GM21381 (cell line): ENCODE measurements around the gene PROS1.
"Not testable (repeated sequence)": the region's sequence is repeated elsewhere in the genome, so short reads cannot be mapped to it uniquely, and the experiment has no call there.

ENCODE experiments used
- ATAC-seq: cut with Tn5 transposase; IDR thresholded peaks from one replicate; pipeline ENCODE4 v1.9.1; 2021; ENCODE audit warnings: mild to moderate bottlenecking, moderate library complexity; ENCODE audit not compliant: unreplicated experiment

PROS1 gene

DNA sequence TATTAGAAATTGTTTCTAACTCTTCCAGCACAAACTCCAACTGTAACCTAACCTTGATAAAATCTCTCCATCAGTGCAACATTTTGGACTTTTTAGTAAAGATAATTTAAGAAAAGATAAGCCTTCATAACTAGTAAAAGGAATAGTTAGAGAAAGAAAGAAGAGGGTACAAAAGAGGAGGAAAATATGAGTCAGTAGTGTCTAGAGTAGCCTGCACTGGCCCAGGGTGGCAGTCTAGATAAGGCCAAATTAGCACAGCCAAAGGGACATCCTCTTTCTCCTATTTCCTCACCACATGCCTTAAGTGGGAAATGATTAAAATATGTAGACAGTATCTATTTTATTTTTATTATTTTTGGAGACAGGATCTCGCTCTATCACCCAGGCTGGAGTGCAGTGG is 3.7 kb downstream of the PROS1 start:
- ATAC-seq = no peak

DNA sequence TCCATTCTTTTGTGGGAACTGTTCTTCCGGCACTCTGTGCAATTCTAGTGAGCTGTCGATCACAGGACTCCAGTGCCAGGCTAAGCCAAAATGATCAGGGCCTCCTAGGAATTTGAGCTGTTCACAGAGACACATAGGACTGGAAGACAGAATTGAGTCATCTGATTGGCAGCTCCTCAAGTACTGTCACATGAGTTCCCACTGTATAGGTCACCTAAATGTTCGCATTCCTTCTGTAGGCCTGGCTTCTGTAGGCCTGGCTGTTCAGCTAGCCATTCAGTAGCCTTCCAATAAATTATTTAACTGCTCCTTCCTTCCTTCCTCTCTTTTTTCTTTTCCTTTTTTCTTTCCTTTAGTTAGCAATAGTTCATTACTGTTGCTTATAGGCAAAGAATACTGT is 4.3 kb downstream of the PROS1 start:
- ATAC-seq = no peak

GRCh38 chr3:93965106-93965505 is 8.6 kb downstream of the PROS1 start:
- not testable (repeated sequence) for ATAC-seq

DNA sequence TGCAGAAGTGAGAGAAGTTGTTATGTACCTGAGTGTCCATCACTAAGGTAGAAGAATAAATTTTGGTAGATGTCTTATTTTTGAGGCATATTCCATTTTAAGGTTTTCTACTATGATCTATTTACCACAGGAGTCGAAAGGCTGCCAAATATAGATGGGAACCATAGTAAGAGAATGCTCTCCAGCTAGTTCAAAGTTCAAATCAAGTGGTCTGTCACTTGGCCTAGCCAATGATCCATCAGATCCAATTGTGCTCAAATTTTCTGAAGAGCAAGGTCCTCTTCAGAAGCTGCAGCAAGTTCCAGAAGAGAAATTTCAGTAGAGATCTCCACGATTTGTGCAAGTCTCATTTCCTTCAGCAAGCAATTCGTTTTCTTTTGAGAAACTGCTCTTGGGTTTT is 10.9 kb downstream of the PROS1 start:
- no peak for ATAC-seq

GRCh38 chr3:93961489-93961888 is 12.2 kb downstream of the PROS1 start:
- ATAC-seq = no peak

DNA sequence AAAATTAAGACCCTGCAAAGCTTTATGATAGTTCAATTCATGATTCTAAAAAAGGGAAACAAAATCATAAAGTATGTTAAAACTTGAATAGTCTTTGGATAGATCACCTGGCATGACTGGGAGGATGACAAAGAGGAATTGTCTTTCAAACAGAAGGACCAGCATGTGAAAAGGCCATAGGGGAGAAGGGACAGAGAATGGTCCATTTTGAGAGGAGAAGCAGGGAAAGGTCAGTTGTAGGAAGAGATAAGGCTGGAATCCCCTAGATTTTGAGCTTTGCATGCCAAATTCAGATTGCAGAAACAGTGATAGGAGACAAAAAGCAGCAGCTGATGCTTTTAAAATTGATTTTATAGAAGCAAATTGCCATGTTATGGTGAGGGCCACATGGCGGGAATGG is 12.7 kb downstream of the PROS1 start:
- no peak for ATAC-seq

- ATAC-seq = not testable (repeated sequence)
Measured at GRCh38 chr3:93949958-93950357, 23.7 kb downstream of the PROS1 start.

- not testable (repeated sequence) for ATAC-seq
Measured at GRCh38 chr3:93937485-93937884, 36.2 kb downstream of the PROS1 start.

GRCh38 chr3:93936549-93936948 is 37.1 kb downstream of the PROS1 start:
- no peak for ATAC-seq

DNA sequence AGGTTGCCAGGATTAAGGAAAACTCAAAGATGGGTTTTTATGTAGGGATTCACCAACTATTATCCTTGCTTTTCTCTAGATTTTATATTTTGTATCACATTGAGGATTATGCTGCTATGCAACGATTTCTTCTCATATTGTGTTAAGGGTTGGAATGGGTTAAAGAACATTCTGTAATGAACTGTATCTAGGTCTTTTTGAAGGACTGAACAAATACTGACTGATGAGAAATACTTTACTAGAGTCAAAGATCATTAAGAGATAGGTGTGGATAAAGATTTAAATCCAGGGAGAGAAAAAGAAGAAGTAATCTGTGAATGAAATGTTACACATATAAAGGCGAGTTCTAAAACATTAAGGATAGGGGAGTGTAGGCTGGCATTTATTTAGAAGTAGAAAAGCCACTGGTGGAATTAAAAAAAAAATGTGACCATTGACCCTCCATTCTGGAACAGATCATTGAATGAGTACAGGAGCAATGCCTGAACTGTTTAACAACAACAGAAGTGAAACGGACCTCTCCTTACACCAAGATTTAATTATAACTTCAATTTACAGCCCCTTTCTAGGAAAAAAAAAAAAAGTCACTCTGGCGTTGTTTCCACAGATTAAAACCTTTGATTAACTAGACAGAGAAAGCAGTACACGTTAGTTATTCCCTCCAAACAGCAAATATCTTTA is 39.2 kb downstream of the PROS1 start:
- no peak for ATAC-seq

DNA sequence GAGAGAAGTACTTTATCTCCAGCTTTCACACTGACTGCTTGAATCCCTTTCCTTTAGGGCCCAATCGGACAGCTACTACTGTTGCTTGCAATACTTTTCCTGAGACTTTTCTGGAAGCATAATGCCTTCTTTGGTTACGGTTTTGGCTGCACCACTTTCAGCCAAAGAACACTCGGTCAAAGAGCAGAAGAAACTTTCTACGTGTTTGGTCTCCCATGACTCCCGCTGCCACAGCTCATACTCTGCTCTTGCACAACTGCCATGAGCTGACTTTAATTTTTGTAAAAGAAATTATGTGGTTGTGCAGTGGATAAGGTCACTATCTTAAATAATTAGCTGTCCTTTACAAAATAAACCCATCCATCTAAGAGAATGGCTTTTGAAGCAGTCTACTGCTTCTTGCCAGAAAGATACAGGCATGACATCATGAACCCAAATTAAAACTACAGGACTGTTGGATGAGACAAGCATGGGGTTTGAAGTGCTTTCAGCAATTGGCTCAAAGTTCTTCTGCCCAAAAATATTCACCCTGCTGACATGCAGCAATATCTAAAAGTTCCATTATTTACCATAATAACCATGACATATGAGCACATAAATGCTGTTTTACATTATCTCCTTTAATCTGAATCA is 42.0 kb downstream of the PROS1 start:
- ATAC-seq = no peak

- no peak for ATAC-seq
Measured at GRCh38 chr3:93930041-93930440, 43.7 kb downstream of the PROS1 start.

DNA sequence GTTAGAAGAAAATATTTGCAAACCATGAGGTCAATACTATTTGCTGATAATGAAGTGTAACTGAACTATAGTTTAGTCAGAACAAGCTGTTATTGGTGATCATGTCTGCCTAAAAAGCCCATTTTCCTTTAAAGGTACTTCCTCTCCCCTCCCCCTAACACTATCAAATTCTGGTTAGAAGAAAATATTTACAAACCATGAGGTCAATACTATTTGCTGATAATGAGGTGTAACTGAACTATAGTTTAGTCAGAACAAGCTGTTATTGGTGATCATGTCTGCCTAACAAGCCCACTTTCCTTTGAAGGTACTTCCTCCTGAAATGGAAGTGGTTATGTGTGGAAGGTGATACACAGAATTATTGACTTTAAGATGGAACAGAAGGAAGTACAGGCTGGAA is 46.9 kb downstream of the PROS1 start:
- no peak for ATAC-seq

DNA sequence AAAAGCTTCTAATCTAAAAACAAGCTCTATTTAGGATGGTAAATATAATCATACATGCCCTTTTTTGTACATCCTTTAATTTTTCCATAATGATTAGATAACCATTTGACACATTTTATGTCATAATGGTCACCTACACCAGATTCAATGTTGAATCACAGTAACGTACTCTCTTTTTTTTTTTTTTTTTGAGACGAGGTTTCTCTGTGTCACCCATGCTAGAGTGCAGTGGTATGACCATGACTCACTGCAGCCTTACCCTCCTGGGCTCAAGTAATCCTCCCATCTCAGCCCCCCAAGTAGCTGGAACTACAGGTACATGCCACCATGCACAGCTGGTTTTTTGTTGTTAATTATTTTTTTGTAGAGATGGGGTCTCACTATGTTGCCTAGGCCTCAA is 49.2 kb downstream of the PROS1 start:
- no peak for ATAC-seq

DNA sequence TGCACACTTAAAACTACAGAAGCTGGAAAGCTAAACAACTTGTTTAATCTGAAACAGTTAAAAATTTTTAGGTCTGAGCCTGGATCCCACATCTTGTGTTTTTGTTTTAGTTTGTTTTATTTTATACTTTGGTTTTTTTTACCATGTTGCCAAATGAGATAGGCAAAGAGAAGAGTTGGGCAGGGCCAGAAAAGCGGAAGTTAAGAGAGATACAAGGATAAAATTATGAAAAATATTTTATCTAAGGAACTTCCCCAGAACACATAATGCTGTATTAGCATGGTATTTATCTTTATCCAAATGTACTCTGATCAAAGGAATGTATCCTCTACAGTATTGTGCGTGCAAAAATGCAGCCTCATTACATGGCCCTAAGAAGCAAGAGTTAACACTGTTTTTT is 50.7 kb downstream of the PROS1 start:
- ATAC-seq = no peak

DNA sequence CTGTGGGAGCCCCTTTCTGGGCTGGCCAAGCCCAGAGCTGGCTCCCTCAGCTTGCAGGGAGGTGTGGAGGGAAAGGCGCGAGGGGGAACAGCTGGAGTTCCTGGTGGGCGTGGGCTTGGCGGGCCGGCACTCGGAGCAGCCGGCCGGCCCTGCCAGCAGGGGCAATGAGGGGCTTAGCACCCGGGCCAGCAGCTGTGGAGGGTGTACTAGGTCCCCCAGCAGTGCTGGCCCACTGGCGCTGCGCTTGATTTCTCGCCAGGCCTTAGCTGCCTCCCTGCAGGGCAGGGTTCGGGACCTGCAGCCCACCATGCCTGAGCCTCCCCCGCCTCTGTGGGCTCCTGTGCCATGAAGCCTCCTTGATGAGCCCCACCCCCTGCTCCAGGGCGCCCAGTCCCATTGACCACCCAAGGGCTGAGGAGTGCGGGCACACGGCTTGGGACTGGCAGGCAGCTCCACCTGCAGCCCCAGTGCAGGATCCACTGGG is 56.1 kb downstream of the PROS1 start:
- not testable (repeated sequence) for ATAC-seq

DNA sequence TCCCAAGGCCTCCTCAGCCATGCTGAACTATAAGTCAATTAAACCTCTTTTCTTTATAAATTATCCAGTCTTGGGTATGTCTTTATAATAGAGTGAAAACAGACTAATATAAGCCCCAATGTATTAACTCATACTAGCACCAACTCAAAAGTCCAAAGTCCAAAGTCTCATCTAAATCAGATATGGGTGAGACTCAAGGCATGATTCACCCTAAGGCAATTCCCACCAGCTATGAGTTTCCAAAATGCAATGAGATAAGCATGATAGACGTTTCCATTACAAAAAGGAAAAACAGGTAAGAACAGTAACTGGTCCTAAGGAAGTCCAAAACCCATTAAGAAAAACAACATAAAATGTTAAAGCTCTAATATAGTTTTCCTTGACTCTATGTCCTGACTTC is 60.1 kb downstream of the PROS1 start:
- ATAC-seq = not testable (repeated sequence)

DNA sequence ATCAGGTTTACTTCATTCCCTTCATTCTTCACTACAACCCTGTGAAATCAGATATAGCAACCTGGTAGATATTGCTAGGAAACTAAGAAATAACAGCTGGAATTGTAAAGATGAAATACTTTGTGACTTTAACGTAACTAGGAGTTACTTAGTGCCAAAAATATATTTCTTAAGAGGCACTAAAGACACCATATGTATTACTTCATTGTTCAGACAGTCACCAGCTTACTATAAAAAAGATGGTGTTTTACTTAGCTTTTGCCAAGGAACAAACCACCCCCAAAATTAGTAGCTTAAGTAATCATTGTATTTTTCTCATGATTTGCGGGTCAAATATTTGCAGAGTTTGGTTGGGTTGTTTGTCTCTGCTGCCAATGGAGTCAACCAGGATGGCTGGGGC is 62.5 kb downstream of the PROS1 start:
- ATAC-seq = no peak

DNA sequence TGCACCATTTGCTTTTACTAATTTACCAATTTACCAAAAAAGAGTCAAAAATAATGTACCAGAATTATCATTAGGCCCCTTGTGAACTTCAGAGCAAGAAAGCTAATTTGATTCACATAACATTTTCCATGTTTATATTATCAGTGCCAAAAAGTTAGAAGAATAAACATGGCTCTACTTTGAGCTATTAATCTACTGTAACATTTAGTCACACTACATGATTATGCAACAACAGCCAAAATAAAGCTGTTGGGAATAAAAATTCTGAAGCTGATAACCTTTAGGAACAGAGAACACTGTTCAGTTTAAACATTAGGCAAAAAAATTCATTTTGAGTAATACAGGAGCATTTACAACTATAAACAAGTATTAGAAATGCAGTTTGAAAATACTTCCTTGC is 63.6 kb downstream of the PROS1 start:
- no peak for ATAC-seq

- no peak for ATAC-seq
Measured at GRCh38 chr3:93907132-93907531, 66.6 kb downstream of the PROS1 start.

DNA sequence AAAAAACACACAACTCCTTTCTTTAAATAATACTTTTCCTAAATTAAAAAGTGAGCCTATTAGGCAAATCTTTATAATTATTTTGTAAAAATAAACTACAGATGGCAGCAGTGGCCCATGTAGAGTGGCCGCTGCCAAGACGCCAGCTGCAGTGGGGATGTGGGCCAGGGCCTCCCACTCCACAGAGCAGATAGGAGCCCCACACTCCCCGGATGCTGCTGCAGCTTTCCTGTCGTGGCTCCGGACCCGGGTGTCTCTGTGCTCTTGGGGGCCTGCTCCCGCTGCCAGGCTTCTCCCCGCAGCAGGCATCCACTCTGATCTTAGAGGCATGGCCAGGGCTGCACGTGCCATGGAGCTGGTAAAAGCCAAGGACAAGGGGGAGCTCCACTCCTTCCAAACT is 67.5 kb downstream of the PROS1 start:
- ATAC-seq = no peak

GRCh38 chr3:93904568-93904967 is 69.1 kb downstream of the PROS1 start:
- ATAC-seq = no peak
